GM19023 (cell line): Measurements from ENCODE around the gene KCTD19.
"Not testable (repeated sequence)": the region's sequence is repeated elsewhere in the genome, so short reads cannot be mapped to it uniquely, and the experiment has no call there.

ENCODE experiments used
- ATAC-seq: cut with Tn5 transposase; IDR thresholded peaks from one replicate; pipeline ENCODE4 v1.9.1; 2021; ENCODE audit warnings: mild to moderate bottlenecking, moderate library complexity; ENCODE audit not compliant: unreplicated experiment

KCTD19 gene

DNA sequence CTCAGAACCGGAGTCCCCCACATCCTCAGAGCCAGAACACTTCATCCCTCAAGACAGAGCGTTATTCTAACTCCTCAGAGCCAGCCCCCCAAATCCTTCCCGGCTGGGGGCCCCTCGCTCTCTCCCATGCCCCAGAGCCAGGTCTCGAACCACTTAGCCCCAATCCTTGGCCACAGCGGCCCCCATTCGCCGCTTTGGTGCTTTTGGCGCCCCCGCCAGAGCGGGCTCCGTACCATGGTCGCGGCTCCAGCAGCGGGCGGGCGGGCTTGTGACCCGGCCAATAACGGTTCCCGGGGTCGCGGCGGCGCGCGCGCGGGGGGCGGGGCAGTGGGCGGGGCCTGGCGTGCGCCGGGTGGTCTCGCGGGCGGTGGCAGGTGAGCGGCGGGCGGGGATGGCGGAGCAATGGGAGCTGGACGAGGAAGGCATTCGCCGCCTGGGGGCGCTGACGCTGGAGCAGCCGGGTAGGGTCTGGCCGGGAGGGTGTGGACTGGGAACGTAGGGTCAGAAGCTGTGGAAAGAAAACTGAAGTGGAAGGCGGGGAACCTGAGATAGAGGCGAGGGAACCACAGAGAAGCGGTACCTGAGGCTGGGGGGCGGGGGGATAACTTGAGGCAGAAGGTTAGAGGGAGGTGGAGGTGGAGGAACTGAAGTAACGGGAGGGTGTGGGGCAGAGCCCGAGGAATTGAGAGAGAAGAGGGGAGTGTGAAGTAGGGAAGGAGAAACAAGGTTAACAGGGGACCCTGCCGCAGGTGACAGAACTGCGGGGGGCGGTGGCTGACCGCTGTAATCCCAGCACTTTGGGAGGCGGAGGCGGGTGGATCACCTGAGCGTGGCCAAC is at the start of gene KCTD19, which contains the start of gene LRRC36:
TSS of gene KCTD19 (minus strand) at position 270 of the 838 bp plus-strand sequence. CDS start at position 236, 34 bp downstream.
TSS of gene LRRC36 (plus strand) at position 344 of the 838 bp plus-strand sequence. CDS start at position 392, 48 bp downstream.
- no peak for ATAC-seq

DNA sequence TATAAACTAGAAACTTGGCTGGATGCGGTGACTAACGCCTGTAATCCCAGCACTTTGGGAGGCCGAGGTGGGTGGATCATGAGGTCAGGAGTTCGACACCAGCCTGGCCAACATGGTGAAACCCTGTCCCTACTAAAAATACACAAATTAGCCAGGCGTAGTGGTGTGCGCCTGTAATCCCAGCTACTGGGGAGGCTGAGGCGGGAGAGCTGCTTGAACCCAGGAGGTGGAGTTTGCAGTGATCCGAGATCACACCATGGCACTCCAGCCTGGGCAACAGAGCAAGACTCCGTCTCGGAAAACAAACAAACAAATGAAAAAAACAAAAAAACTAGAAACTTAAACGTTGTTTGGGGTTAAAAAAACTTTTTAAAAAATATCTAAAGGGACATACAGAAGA is 49.5 kb upstream of the KCTD19 start:
- ATAC-seq, result not testable (repeated sequence)

DNA sequence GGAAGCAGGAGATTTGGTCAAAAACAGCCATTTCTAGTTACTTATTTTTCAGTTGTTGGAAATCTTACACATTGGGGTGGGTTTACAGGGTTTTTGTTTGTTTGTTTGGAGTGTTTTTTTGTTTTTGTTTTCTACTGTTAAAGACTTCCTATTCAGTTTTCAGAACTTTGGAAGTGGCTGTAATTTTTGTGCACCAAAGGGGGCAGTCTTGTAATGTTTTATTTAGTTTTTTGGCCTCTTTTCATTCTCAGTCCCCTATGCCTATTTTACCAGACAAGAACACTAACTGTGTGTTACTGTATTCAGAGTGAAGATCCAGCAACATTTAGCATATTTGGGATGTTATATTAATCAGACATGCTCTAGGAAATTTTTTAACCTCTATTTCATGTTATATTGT is 46.1 kb upstream of the KCTD19 start:
- ATAC-seq, result no peak

DNA sequence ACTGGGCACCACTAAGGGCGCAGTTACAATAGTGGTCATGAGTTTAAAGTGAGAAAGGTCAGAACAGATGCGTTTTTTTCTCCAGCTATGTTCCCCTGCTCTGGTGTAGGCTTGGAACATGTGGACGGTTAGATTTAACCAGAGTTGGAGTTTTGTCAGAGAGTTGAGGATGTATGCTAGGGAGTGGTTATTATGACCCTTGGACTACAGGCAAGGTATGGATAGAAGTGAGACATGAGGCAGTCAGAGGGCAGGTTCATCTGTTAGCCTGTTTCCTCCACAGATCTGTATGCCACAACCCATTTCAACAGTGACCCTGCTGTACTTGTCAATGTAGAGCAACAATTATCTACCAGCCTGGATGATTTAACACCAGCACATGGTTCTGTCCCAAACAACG is 44.1 kb upstream of the KCTD19 start:
- ATAC-seq, result no peak

DNA sequence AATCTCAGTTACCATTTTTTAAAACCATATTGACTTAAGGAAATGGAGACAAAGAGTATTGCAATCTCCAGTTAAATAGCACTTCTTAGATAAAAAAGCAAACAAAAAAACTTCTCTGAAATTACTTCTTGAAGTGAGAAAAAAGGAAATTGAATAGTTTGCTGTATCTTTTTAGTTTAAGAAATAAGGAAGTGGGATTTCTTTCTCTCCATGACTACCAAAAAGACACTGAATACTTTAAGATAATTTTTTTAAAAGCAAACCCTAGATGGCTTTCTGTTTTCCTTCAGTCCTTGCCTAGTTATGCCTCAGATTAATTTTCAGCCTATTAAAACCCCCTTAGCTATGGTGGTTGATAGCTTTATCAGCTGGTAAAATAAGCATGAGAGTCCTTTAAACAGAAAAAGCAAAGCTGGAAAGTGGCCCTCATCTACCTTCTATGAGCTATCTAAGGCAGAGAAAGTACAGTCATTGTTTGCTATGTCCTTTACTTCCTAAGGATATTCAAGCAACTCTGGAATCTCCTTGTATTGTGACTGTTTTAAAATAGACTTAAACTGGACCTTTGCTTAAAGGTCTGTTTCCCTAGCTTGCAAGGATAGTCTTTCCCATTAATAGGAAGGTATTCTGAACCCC is 38.2 kb upstream of the KCTD19 start:
- ATAC-seq, result no peak

DNA sequence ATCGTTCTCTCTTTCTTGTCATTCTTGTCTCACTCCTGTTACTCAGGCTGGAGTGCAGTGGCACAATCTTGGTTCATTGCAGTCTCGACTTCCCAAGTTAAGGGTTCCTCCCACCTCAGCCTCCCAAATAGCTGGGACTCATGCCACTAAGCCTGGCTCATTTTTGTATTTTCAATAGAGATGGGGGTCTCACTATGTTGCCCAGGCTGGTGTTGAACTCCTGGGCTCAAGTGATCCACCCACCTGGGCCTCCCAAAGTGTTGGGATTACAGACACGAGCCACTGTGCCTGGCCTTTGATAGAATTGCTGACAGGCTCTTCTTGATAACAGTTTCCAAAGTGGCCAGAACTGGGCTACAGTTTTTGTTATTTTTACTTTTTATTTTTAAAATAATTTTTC is 34.5 kb upstream of the KCTD19 start:
- ATAC-seq, result no peak

DNA sequence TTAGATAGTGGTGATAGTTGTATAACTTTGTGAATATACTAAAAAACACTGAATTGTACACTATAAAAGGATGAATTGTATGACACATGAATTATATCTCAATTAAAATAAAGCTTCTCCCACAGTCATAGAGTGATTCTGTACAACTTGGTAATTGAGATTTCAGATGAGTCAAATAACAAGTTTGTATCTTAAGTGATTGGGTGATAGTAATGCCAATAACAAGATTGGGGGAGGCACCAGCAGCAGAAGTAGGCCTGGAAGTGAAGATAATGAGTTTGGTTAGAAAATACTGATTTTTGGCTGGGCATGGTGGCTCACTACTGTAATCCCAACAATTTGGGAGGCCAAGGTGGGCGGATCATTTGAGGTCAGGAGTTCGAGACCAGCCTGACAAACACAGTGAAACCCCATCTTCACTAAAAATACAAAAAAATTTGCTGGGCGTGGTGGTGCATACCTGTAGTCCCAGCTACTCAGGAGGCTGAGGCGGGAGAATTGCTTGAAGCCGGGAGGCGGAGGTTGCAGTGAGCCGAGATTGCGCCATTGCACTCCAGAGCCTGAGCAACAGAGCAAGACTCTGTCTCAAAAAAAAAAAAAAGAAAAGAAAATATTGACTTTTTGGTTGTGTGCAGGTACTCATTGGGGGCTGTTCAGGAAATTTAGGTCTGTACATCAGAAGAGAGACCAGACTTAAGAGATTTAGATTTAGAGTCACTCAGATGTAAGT is 33.2 kb upstream of the KCTD19 start:
- not testable (repeated sequence) for ATAC-seq

DNA sequence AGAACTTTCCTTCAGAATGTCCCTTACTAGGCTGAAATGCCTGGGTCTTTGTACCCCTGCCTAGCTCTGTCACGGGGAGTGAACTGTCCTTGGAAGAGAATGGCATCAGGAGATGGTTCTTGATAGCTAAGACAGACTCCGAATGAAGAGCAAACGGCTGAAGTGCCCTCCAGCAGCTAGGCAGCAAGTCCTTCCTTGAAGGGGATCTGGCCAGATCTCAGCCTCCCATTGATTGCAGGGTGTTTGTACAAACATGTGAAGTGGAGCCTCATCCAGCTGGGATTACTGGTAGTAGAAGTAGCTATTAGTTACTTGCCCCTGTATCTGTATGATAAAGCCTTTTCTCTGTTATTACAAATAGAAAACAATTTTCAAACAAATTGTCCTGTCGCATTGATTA is 31.0 kb upstream of the KCTD19 start:
- no peak for ATAC-seq

DNA sequence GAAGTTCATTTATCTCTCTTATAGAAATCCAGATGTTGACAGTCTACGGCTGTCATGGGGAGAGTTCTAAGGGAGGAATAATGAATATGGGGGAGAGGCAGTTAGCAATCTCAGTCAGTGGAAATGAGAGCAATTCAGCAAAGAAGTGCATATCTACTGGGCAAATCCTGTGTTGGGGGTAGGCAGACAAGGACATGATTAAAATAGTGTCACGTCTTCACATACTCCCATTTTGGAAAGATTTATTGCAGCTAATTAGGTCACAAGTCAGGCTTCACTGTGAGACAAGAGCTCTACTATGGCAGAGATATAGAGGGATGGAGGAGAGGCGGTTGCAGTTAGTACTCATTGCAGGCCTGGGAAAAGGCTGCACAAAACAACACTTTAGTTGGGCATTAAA is 29.9 kb upstream of the KCTD19 start:
- no peak for ATAC-seq

DNA sequence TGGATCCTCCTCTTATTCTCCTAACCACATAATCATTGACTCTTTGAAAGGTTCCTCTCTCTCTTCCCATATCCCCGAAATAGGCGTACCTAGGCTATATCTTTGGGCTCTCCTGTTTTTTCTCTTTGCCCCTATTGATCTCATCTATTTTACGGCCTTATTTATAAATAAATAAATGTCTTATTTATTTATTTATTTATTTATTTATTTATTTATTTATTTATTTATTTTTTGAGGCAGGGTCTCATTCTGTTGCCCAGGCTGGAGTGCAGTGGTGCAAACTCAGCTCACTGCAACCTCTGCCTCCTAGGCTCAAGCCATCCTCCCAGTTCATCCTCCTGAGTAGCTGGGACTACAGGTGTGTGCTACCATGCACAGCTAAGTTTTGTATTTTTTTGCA is 25.9 kb upstream of the KCTD19 start:
- not testable (repeated sequence) for ATAC-seq

DNA sequence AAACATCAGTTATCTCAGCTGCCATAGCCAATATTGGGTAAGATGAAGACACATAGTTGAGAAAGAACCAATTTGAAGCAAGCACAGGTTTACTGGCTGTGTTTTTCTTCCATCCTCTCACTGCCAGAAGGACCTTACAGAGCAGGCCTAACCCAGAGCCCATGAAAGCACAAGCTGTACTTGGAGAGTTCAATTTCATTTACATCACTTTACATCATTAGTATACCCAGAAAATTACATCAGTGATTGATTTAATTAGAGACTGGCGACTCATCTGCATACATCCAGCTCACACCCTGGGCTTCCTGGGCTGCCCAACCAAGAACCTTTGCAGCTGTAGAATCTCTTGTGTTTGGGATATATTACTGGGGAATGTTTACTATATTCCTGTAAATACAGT is 23.8 kb upstream of the KCTD19 start:
- ATAC-seq, result no peak

DNA sequence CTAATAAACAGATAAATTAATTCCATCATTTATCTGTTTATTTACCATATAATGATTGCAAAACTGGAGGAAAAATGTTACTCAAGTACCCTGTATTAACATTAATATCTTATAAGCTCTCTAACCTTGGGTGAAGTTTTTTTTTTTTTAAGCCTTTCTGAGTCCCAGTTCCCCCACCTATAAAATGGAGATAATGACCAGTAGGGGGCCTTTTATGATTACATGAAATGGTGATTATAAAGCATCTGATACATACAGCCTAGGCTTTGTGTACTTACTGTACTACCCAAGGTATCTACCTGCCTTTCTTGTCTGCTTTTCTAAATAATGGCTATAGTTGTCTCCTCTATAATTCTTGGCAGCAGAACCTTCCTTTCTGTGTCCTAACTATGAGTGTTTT is 22.6 kb upstream of the KCTD19 start:
- no peak for ATAC-seq

DNA sequence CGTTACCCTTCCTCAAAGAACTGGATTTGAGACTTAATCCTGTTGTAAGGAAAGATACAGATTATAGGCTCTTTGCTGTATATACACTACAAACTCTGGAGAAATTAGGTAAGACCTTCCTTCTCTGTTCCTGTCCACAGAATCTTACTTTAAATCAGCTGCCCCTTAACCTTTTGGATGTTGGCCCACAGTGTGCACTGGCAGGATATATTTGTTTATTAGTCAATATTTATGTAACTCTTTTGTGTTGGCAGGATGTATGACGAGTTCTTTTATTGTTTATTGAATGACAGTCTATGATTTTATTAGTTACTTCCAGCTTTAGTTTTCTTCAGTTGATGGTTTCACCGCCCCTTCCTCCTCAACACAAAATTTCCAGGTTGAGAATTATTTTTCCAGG is 19.8 kb upstream of the KCTD19 start:
- no peak for ATAC-seq

DNA sequence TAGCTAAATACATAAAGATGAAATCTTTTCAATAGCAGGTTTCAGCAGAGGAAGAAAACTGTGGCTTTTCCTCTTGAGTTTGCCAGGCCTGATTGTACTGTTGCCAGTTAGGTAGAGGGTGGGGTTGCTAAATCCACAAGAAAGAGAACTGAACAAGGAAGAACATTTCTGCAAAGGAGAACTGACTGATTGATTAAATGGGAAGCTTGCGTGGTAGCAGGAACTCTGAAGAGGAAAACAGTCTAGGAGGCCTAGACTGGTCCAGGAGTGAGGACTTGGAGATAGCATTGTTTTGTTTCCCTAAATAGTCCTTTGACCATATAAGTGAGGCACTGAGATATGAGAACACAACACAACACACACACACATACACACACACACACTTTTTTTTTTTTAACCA is 18.9 kb upstream of the KCTD19 start:
- no peak for ATAC-seq

DNA sequence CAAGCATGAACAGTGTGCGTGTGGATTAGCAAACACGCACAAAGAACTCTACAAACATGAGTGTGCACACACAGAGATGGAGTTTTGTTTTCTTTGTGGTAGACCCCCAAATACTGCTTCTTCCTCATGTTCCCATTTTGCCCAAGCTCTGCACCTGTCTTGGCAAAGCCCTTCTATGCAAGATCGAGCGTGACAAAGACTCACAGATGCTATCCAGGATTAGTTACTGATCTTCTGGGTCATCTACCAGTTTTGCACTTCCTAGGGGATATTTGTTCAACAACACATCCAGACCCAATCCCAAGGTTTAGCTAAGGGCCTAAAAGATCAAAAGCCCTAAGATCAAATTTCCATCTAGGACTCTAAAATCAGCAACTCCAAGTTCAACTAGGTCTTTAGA is 16.1 kb upstream of the KCTD19 start:
- no peak for ATAC-seq

DNA sequence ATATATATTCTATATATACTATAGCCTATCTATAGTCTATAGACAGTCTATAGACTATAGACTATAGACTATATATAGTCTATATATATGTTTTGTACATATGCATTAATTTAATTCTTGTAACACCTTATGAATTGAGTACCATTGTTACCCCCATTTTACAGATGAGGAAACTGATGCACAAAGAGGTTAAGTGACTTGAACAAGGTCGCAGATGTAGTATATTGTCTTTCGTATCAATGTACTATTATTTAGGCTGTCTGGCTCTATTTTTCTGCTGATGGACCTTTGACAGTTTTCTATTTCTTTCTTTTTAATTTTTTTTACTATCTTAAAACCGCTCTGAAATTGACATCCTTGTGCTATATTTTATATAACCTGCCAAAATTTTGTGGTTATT is 14.7 kb upstream of the KCTD19 start:
- ATAC-seq, result no peak

DNA sequence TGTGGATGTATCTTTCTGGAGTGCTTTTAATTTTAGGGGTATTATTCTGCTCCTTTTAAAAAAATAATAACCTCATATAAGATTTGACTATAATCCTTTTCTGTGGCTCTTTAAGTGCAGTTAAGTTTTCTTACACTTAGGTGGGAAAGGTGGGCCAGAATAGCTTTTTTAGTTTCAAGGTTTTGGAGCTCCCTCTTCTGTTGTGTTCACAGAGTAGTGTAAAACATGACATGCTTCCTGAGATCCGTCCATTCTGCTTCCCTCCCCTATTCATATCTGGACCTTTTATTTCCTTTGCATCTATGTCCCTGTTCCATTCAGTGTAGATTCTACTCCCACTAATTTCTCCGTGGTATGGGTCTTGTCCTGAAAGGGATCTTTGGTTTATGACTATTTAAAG is 12.9 kb upstream of the KCTD19 start:
- no peak for ATAC-seq

DNA sequence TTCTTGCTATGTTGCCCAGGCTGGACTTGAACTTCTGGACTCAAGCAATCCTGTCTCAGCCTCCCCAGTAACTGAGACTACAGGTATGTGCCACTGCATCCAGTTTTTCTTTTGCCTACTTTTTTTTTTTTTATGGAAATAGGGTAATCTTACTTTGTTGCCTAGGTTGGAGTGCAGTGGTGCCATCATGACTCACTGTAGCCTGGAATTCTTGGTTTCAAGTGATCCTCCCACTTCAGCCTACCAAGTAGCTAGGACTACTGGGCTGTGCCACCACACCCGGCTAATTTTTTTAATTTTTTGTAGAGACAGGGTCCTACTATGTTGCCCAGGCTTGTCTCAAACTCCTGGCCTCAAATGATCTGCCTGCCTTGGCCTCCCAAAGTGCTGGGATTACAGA is 10.1 kb upstream of the KCTD19 start:
- no peak for ATAC-seq

DNA sequence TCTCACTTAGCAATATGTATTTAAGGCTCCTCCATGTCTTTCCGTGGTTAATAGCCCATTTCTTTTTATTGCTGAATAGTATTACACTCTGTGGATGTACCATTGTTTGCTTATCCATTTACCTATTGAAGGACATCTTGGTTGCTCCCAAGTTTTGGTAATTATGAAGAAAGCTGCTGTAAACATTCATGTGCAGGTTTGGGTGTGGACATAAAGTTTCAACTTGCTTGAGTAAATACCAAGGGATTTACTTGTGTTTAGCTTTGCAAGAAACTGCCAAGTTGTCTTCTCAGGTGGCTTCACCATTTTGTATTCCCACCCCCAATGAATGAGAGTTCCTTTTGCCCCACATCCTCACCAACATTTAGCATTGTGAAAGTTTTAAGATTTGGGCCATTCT is 9.6 kb upstream of the KCTD19 start:
- ATAC-seq, result no peak

DNA sequence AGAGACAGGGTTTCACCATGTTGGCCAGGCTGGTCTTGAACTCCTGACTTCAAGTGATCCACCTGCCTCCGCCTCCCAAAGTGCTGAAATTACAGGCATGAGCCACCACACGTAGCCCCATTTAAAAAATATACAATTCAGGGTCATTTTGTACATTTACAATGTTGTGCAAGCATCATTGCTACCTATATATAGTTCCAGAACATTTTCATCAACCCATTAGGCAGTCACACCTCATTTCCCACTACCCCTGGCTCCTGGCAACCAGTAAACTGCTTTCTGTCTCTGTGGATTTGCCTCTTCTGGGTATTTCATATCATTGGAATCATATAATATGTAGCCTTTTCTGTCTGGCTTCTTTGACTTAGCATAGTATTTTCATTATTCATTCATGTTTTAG is 6.8 kb upstream of the KCTD19 start:
- ATAC-seq, result no peak

DNA sequence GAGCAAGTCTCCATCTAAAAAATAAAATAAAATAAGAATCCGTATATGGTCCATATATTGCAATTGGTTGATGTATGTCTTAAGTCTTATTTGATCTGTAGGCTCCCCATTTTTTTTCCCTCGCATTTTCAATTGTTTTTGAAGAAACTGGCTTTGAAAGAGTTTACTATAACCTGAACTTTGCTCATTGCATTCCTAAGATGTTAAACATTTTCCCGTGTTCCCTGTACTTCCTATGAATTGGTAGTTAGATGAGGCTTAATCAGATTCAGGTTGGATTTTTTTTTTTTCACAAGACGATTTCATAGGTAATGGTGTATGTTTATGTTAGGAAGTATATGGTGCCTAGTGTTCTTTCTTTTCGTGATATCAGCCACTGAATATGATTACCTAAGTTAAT is 3.4 kb upstream of the KCTD19 start:
- ATAC-seq, result no peak

DNA sequence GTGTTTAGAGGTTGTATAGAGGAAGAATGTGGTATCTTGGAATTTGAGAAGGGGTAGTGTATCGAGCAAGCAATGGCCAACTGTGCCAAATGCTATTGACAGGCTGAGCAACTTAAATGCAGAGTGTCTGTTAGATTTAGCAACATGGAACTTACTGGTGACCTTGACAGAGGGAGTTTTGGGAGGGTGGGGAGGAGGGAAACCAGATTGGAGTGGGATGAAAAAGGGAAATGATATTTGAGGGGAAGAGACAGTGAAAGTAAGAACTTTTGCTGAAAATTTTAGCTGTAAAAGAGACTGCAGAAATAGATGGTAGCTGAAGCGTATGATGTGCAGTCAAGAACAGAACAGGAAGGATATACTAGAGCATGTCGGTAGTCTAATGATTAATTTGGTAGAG is 1.2 kb upstream of the KCTD19 start:
- ATAC-seq, result no peak
